Stomach (tissue), 4 donors: ENCODE measurements around the gene TTC28.

Experiments
- POLR2A ChIP-seq, 4 donors: fragments of 450-650 bp; IDR thresholded peaks; one replicate each; pipeline ENCODE4 v1.6.1; 2016; ENCODE audit warnings: antibody characterized with exemption in 4 of 4, control low read depth in 2 of 4, mild to moderate bottlenecking in 1 of 4, moderate library complexity in 1 of 4
- POLR2AphosphoS5 ChIP-seq, 3 donors: sonication (generic); formaldehyde crosslinking; IDR thresholded peaks; one replicate each; pipeline ENCODE4 v1.6.1; 2016; ENCODE audit warnings: antibody characterized with exemption in 3 of 3
- TF ChIP-seq, protein P1 (sequence below), 7 experiments: fragments of 450-650 bp in 4 of 7; fragments of 200-600 bp in 3 of 7; sonication (generic) in 3 of 7; IDR thresholded peaks; one replicate each; pipeline ENCODE4 v1.5.1; 2016 to 2019; ENCODE audit warnings: antibody characterized with exemption in 7 of 7, control low read depth in 2 of 7, mild to moderate bottlenecking in 1 of 7

DNA sequence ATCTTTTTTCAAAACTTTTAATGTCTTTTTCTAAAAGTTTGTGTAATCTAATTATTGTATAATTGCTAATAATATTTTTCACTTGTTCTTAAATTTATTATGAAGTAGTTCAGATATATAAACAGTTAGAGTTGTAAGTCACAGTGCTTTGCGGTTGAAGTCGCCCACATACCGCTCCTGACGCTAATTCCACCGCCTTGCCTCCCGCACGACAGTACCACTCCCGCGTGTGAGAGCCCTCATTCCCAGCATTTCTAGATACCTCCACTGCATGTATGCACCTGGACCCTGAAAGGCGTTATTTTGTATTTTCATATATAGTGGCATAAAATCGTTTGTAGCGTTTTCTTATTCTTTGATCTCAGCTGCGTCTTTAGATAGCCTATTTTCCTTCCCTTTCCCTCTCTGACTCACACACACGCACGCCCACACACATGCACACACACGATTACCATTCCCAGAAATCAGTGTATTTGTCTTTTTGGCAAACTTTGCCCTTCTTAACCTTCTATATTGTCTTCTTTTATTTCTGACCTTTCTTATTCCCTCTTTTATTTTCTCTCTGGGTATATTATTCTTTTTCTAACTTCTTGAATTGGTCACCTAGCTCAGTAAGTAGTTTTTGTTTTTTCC, 704.1 kb downstream of the TTC28 start:
- TF ChIP-seq, protein P1, sequence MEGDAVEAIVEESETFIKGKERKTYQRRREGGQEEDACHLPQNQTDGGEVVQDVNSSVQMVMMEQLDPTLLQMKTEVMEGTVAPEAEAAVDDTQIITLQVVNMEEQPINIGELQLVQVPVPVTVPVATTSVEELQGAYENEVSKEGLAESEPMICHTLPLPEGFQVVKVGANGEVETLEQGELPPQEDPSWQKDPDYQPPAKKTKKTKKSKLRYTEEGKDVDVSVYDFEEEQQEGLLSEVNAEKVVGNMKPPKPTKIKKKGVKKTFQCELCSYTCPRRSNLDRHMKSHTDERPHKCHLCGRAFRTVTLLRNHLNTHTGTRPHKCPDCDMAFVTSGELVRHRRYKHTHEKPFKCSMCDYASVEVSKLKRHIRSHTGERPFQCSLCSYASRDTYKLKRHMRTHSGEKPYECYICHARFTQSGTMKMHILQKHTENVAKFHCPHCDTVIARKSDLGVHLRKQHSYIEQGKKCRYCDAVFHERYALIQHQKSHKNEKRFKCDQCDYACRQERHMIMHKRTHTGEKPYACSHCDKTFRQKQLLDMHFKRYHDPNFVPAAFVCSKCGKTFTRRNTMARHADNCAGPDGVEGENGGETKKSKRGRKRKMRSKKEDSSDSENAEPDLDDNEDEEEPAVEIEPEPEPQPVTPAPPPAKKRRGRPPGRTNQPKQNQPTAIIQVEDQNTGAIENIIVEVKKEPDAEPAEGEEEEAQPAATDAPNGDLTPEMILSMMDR (IDR thresholded peaks at IDR 0.05), result no peak
- no peak for TF ChIP-seq POLR2A (IDR thresholded peaks at IDR 0.05)
- no peak for TF ChIP-seq POLR2AphosphoS5 (IDR thresholded peaks at IDR 0.05)
